ENCODE data around the gene CUL4A.
"Not testable (repeated sequence)": the region's sequence is repeated elsewhere in the genome, so short reads cannot be mapped to it uniquely, and the experiment has no call there.

The CUL4A gene

GRCh38 chr13:113209336-113209758 lies at the start of gene CUL4A:
Gene CUL4A, plus strand, starts transcription at chr13:113209613. Its CDS starts 15 bp downstream, at chr13:113209628.
- DNase-seq: peak; percentile 81

- no peak for DNase-seq
Measured at GRCh38 chr13:113159701-113160100, 49.7 kb upstream of the CUL4A start.

GRCh38 chr13:113160983-113161382 lies 48.4 kb upstream of the CUL4A start:
- DNase-seq: no peak

- DNase-seq: no peak
Measured at GRCh38 chr13:113161433-113161832, 48.0 kb upstream of the CUL4A start.

- DNase-seq: not testable (repeated sequence)
Measured at GRCh38 chr13:113161975-113162374, 47.4 kb upstream of the CUL4A start.

GRCh38 chr13:113162783-113163685 lies 46.4 kb upstream of the CUL4A start:
- DNase-seq: no peak

GRCh38 chr13:113164492-113164891 lies 44.9 kb upstream of the CUL4A start:
- no peak for DNase-seq

GRCh38 chr13:113166266-113166665 lies 43.1 kb upstream of the CUL4A start:
- peak; percentile 26 for DNase-seq

GRCh38 chr13:113166681-113167080 lies 42.7 kb upstream of the CUL4A start:
- DNase-seq: no peak

- DNase-seq: no peak
Measured at GRCh38 chr13:113167155-113167554, 42.3 kb upstream of the CUL4A start.

- DNase-seq: no peak
Measured at GRCh38 chr13:113167575-113167974, 41.8 kb upstream of the CUL4A start.

GRCh38 chr13:113168211-113168610 lies 41.2 kb upstream of the CUL4A start:
- DNase-seq: no peak

GRCh38 chr13:113169277-113170272 lies 39.8 kb upstream of the CUL4A start:
- no peak for DNase-seq

GRCh38 chr13:113170511-113170910 lies 38.9 kb upstream of the CUL4A start:
- DNase-seq: no peak

GRCh38 chr13:113171250-113172125 lies 37.9 kb upstream of the CUL4A start:
- no peak for DNase-seq

GRCh38 chr13:113172419-113172926 lies 36.9 kb upstream of the CUL4A start:
- no peak for DNase-seq

- peak; percentile 58 for DNase-seq
Measured at GRCh38 chr13:113176280-113176679, 33.1 kb upstream of the CUL4A start.

- no peak for DNase-seq
Measured at GRCh38 chr13:113176822-113177221, 32.6 kb upstream of the CUL4A start.

GRCh38 chr13:113178070-113178895 lies 31.1 kb upstream of the CUL4A start:
- DNase-seq: no peak

- no peak for DNase-seq
Measured at GRCh38 chr13:113178896-113179167, 30.6 kb upstream of the CUL4A start.
